NCI-H82 (cell line): ENCODE data around the gene ZFY.

Source experiments
- DNase-seq: peaks from one replicate; lab custom pipeline; 2025; lab: John Stamatoyannopoulos, UW

ZFY gene

GRCh38 chrY:2934861-2935715 is at the start of gene ZFY:
Gene ZFY, plus strand, starts transcription at chrY:2935381. Its CDS starts 18,556 bp downstream, at chrY:2953937.
- DNase-seq: no peak

- DNase-seq: no peak
These were observed 49.3 kb upstream of the ZFY start for GRCh38 chrY:2885880-2886279.

- DNase-seq: no peak
These were observed 47.8 kb upstream of the ZFY start for GRCh38 chrY:2887386-2887785.

GRCh38 chrY:2887955-2888354 is 47.2 kb upstream of the ZFY start:
- DNase-seq: no peak

GRCh38 chrY:2893471-2893870 is 41.7 kb upstream of the ZFY start:
- no peak for DNase-seq

GRCh38 chrY:2896050-2896449 is 39.1 kb upstream of the ZFY start:
- DNase-seq: no peak

- DNase-seq: no peak
These were observed 27.8 kb upstream of the ZFY start for GRCh38 chrY:2907356-2907755.

GRCh38 chrY:2913066-2913815 is 21.9 kb upstream of the ZFY start:
- no peak for DNase-seq

GRCh38 chrY:2934078-2934477 is 1.1 kb upstream of the ZFY start:
- DNase-seq: no peak

- DNase-seq: no peak
These were observed 695 bp downstream of the ZFY start for GRCh38 chrY:2935716-2936435.

- no peak for DNase-seq
These were observed 1.2 kb downstream of the ZFY start for GRCh38 chrY:2936436-2936750.

GRCh38 chrY:2937149-2937548 is 2.0 kb downstream of the ZFY start:
- no peak for DNase-seq

- DNase-seq: no peak
These were observed 14.5 kb downstream of the ZFY start for GRCh38 chrY:2949590-2950252.

- DNase-seq: no peak
These were observed 15.5 kb downstream of the ZFY start for GRCh38 chrY:2950655-2951054.

GRCh38 chrY:2952912-2953311 is 17.7 kb downstream of the ZFY start:
- no peak for DNase-seq

GRCh38 chrY:2954735-2955134 is 19.6 kb downstream of the ZFY start:
- no peak for DNase-seq

- no peak for DNase-seq
These were observed 20.4 kb downstream of the ZFY start for GRCh38 chrY:2955561-2955960.

GRCh38 chrY:2962061-2962460 is 26.9 kb downstream of the ZFY start:
- no peak for DNase-seq

GRCh38 chrY:2964814-2965213 is 29.6 kb downstream of the ZFY start:
- no peak for DNase-seq

GRCh38 chrY:2965629-2966028 is 30.4 kb downstream of the ZFY start:
- no peak for DNase-seq

GRCh38 chrY:2969561-2969960 is 34.4 kb downstream of the ZFY start:
- DNase-seq: no peak

- no peak for DNase-seq
These were observed 37.5 kb downstream of the ZFY start for GRCh38 chrY:2972708-2973107.
